ENCODE data around the gene OR52W1. TPM values are rescaled to one million over a fixed set of nuclear protein-coding genes. Genes with fewer than 3 reads are reported as not detected.

The OR52W1 gene
- total RNA-seq, 1 donor from 2014 or later = not detected

Other genes starting within 250 kb of the OR52W1 start
- not detected in 2 replicates for gene OR56A5, start 230.7 kb upstream of the OR52W1 start, total RNA-seq
- gene OR52L1, start 212.2 kb upstream of the OR52W1 start, total RNA-seq = not detected in 2 replicates
- not detected in 2 replicates for gene OR56A4, start 192.3 kb upstream of the OR52W1 start, total RNA-seq
- not detected in 2 replicates for gene OR56A1, start 168.5 kb upstream of the OR52W1 start, total RNA-seq
- gene OR56B4, start 91.5 kb upstream of the OR52W1 start, total RNA-seq = not detected in 2 replicates
- not detected in 2 replicates for gene OR52B2, start 28.9 kb upstream of the OR52W1 start, total RNA-seq
- not detected in 2 replicates for gene C11orf42, start 6.3 kb downstream of the OR52W1 start, total RNA-seq
- gene FHIP1B, start 35.4 kb downstream of the OR52W1 start, total RNA-seq = 5.4 and 10.7 TPM in 2 replicates
- not detected in 2 replicates for gene CNGA4, start 39.9 kb downstream of the OR52W1 start, total RNA-seq
- gene CCKBR, start 60.6 kb downstream of the OR52W1 start, total RNA-seq = not detected in 2 replicates
- 43.1 and 201 TPM in 2 replicates for gene CAVIN3, start 121.3 kb downstream of the OR52W1 start, total RNA-seq
- gene SMPD1, start 191.2 kb downstream of the OR52W1 start, total RNA-seq = 14.6 and 20.0 TPM in 2 replicates
- gene APBB1, start 219.9 kb downstream of the OR52W1 start, total RNA-seq = 26.6 and 29.2 TPM in 2 replicates
- 0.22 TPM in 1 of 2 replicates, not detected in the other for gene HPX, start 241.8 kb downstream of the OR52W1 start, total RNA-seq

All from lung microvascular endothelial cell (primary cell).